ENCODE results near the gene PLRG1. TPM values are rescaled to one million over a fixed set of nuclear protein-coding genes. Genes with fewer than 3 reads are reported as not detected.
"Not testable (repeated sequence)": the region's sequence is repeated elsewhere in the genome, so short reads cannot be mapped to it uniquely, and the experiment has no call there.

Gene PLRG1
- total RNA-seq, result 60.6 TPM

DNA sequence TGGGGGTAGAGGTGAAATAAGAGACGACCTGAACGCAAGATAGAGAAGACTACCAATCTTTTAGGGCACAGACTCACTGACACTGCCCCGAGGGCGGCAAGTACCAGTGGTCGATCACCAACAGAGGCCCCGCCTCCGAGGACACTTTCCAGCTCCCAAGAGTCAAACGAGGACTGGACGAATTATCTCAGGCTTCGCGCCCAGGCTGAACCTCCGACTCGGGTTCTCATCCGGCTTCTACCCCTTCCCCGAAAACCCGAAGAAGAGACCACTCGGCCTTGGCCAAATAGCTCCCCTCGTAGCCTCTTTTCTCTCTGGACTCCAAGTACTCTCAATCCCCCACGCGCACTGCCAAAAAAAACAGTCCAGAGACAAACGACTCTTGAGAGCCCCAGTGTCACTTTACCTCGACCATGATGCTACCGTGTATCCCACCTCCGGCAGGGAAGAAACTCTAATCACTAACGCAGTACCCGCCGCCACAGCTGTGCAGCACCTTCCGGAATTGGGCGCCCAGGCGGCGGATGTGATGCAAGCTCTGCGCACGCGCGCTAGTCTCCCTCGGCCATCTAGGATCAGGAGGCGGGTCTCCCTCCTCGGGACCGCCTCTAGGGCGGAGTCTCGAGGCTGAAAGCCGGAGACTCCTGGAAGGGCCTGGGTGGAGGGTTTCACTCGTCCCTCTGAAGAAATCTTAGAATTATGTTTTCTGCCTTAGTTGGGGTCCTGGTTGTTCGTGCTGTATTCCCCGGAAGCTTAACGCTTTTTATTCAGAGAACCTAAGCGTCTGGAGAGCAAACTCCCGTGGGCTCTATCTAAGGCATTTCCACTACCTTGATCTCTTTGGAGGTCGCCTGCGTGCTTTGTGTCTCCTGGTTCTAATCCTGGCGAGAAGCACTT, at the start of gene PLRG1:
Gene PLRG1 (minus strand): TSS at position 507 of the 897 bp plus-strand sequence. CDS start 92 bp downstream, at position 415.
- H3K4me1 ChIP-seq (ENCODE audit: insufficient read depth, low read length), result peaks cover 15% of the 10 kb centered on the region
- H3K9me3 ChIP-seq (ENCODE audit: low read depth, low read length), result no peaks in the 10 kb centered on the region
- no peaks in the 10 kb centered on the region for H3K27me3 ChIP-seq (ENCODE audit: insufficient read depth, low read length)
- peak within 1 kb of the TSS; percentile 84 for H3K4me3 ChIP-seq (ENCODE audit: low read length)

DNA sequence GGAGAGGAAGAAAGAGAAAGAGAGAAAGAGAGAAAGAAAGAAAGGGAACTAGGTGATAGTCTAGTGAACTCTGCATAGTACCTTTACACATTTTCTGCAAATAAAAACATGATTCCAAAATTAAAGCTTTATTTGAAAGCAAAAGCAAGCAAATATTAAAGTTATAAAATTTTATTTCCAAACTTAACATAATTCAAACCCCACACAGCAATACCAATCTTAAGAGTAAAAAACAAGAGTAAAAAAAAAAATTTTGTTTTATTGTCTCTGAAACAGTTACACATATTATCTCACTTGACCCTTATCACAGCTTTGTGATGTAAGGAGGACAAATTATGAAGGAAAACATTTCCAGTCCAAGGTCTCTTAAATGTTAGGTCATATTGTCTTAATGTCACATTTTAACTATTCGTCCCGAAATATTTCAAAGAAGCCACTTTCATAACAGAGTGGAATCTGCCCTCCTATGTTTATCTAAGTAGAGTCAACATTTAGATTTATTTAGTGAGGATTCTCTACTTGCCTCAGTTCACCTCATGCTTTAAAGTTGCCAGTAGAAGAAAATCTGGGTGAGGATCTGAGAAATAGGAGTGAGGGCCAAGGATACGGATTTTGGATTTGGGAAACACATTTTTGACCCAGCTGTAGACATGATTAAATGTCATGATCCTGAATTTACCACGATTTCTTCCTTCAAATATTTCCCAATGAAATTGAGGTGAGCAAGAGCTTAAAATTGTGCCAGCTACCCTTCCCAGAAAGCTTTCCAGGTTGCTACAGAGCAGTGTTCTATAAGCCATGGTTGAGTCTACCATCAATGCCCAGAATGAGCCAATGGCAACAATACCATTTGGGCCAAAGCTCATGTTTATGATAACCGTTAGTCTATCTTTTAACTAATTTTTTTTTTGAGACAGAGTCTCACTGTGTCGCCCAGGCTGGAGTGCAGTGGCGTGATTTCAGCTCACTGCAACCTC, 47.9 kb upstream of the PLRG1 start:
- Histone ChIP-seq H3K27me3 (ENCODE audit: insufficient read depth, low read length) (peaks cover 11% of the 10 kb centered on the region), H3K4me1 (ENCODE audit: insufficient read depth, low read length) (no peaks in the 10 kb centered on the region), H3K4me3 (ENCODE audit: low read length) (no peak overlapping the region), H3K9me3 (ENCODE audit: low read depth, low read length) (no peaks in the 10 kb centered on the region)

DNA sequence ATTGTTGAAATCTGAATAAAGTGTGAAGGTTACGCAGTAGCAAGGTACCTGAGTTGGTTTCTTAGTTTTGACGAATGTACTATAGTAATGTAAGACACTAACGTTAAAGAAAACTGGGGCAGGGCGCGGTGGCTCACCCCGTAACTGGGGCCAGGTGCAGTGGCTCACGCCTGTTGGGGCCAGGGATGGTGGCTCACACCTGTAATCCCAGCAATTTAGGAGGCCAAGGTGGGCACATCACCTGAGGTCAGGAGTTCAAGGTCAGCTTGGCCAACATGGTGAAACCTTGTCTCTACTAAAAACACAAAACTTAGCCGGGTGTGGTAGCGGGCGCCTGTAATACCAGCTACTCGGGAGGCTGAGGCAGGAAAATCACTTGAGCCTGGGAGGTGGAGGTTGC, 47.1 kb upstream of the PLRG1 start:
- H3K9me3 ChIP-seq (ENCODE audit: low read depth, low read length); H3K4me3 ChIP-seq (ENCODE audit: low read length); H3K27me3 ChIP-seq (ENCODE audit: insufficient read depth, low read length); H3K4me1 ChIP-seq (ENCODE audit: insufficient read depth, low read length): not testable (repeated sequence)

DNA sequence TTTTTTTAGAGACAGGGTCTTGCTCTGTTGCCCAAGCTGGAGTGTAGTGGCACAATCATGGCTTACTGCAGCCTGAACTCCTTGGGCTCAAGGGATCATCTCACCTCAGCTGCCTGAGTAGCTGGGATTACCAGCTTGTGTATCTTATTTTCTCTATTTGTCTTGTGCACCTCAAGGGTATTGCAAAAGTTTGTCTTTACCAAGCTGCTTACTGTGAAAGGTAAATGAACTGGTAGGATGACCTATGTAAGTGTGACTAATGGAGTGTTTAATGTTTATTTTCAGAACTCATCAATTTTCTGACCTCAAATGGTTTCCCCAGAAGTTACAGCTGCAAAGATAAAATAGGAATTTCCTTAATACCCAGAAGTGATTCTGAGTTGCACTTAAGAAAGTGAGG, 45.6 kb upstream of the PLRG1 start:
- Histone ChIP-seq H3K9me3 (ENCODE audit: low read depth, low read length) (no peaks in the 10 kb centered on the region), H3K27me3 (ENCODE audit: insufficient read depth, low read length) (no peaks in the 10 kb centered on the region), H3K4me3 (ENCODE audit: low read length) (no peak overlapping the region), H3K4me1 (ENCODE audit: insufficient read depth, low read length) (no peaks in the 10 kb centered on the region)

DNA sequence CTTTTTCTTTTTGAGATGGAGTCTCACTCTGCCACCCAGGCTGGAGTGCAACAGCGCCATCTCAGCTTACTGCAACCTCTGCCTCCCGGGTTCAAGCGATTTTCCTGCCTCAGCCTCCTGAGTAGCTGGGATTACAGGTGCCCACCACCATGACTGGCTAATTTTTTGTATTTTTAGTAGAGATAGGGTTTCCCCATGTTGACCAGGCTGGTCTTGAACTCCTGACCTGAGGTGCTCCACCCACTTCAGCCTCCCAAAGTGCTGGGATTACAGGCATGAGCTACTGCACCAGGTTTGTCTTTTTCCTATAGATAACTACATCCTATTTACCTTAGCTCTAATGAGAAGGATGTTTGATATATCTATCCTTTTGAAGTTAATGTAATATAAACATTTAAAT, 44.1 kb upstream of the PLRG1 start:
- H3K9me3 ChIP-seq (ENCODE audit: low read depth, low read length); H3K4me3 ChIP-seq (ENCODE audit: low read length); H3K4me1 ChIP-seq (ENCODE audit: insufficient read depth, low read length); H3K27me3 ChIP-seq (ENCODE audit: insufficient read depth, low read length): not testable (repeated sequence)

DNA sequence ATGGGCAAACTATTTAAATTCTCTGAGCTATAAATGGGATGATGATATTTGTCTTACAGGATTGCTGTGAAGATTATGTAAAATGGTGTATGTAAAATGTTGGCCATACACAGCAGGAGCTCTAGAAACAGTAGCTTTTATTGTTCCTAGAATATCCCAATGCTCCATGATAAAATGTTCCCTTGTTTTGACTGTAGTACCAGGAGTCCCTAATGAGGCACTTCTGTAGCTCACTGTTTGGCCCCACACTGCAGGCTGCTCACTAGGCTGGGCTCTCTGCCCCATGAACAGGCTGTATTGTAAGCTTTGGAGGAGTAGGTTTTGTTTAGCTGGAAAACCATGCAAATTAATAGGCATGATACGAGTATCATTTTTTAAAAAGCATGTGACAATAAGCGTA, 43.7 kb upstream of the PLRG1 start:
- Histone ChIP-seq H3K27me3 (ENCODE audit: insufficient read depth, low read length) (no peaks in the 10 kb centered on the region), H3K4me3 (ENCODE audit: low read length) (no peak overlapping the region), H3K9me3 (ENCODE audit: low read depth, low read length) (no peaks in the 10 kb centered on the region), H3K4me1 (ENCODE audit: insufficient read depth, low read length) (no peaks in the 10 kb centered on the region)

DNA sequence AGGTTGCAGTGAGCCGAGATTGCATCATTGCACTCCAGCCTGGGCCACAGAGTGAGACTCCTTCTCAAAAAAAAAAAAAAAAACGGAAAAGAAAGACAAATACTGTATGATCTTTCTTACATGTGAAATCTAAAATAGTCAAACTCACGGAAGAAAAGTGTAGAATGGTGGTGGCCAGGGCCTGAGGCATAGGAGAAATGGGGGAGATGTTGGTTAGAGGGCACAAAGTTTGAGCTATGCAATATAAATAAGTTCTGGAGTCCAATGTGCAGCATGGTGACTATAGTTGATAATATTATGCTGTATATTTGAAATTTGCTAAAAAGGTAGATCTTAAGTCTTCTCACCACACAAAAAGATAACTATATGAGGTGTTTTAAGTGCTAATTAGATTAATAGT, 41.7 kb upstream of the PLRG1 start:
- H3K4me3 ChIP-seq (ENCODE audit: low read length), result no peak overlapping the region
- H3K4me1 ChIP-seq (ENCODE audit: insufficient read depth, low read length), result no peaks in the 10 kb centered on the region
- H3K9me3 ChIP-seq (ENCODE audit: low read depth, low read length), result no peaks in the 10 kb centered on the region
- H3K27me3 ChIP-seq (ENCODE audit: insufficient read depth, low read length), result no peaks in the 10 kb centered on the region

DNA sequence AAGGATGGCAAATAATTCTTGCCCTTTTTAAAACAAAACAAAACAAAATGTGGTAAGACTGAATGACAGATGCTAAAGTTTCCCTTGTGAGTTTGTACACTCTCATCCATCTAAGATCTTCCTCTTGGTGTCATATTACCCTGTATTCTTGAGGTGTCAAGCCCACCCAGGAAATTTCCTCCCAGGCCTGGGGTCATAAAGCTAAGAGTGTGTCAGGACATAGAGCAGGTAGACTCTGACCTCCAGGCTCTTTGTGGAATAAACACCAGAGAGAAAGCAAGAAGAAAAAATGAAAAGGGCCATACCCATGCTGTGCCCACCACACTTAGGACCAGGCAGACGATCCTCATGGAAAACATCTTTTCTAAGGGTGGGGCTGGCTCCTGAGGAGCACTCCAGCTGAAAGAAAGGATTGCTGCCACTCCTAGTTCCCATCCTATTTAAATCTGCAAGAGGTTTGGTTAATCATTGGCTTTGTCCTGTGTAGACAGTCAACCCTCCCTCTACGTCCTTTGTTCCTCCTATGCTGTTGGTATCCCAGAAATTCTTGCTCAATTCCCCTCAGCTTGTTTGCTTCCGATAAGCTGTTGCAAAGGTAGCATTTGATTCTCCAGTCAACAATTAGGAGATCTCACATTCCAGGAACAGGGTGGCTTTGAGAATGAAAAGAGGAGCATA, 40.3 kb upstream of the PLRG1 start, which contains the start of gene FGA:
Gene FGA (minus strand): TSS at position 414 of the 678 bp plus-strand sequence. CDS start 55 bp downstream, at position 359.
- no peaks in the 10 kb centered on the region for H3K27me3 ChIP-seq (ENCODE audit: insufficient read depth, low read length)
- H3K4me3 ChIP-seq (ENCODE audit: low read length), result no peak within 1 kb of the TSS
- no peaks in the 10 kb centered on the region for H3K4me1 ChIP-seq (ENCODE audit: insufficient read depth, low read length)
- no peaks in the 10 kb centered on the region for H3K9me3 ChIP-seq (ENCODE audit: low read depth, low read length)

DNA sequence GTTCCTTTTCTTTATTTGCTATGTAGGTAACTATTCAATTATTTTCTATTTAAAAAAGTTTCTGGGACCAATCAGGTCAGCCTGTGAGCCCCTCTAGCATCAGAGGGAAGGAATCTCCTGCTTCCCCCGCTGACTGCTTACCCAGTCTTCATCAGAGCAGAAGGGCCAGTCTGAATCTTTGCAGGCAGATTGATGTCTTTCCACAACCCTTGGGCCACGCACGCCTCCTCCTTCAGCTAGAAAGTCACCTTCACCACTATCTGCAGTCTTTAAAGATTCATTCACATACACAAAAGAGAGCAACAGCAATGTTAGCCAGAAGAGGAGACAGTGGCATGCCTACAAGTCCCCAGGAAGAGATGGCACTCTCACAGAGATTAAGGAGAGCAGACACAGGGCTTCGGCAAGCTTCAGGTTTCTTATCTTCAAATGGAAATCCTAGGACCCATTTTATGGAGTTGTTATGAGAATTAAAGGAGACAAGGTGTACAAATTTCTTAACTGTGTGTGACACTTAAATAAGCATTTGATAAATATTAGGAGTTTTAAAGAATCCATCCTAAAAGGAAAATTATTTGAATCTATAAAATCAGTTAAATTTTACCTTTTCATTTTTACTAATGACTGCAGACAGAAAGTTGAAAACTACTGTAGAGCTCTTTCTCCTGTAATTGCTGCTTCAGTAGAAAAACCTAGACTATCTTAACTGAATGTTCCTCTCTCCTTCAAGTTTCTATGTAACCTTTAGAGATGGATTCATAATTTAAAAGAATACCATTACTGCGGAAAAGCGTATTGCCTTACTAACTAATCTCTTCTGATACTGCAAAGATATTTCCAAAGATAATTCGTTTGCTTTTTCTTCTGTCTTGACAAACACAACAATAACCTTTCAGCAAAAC, 39.3 kb upstream of the PLRG1 start:
- Histone ChIP-seq H3K9me3 (ENCODE audit: low read depth, low read length) (no peaks in the 10 kb centered on the region), H3K4me3 (ENCODE audit: low read length) (no peak overlapping the region), H3K27me3 (ENCODE audit: insufficient read depth, low read length) (no peaks in the 10 kb centered on the region), H3K4me1 (ENCODE audit: insufficient read depth, low read length) (no peaks in the 10 kb centered on the region)

DNA sequence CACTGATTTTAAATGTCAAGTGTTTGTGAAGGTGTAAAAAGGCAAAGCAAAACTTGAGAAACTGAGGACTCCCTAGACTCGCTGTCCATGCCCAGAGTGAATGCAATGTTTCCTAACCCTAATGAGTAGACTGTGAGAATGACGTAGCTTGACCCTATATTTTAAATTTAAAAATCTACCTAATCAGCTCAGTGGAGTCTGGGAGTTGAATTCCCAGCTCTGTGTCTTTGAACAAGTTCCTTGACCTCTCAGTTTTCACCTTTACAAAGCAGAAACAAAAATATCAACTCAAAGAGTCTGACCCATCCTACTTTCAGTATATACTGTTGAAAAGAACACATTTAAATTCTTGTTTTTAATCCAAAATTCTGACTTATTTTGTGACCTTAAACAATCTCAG, 38.0 kb upstream of the PLRG1 start:
- H3K4me1 ChIP-seq (ENCODE audit: insufficient read depth, low read length), result no peaks in the 10 kb centered on the region
- no peaks in the 10 kb centered on the region for H3K9me3 ChIP-seq (ENCODE audit: low read depth, low read length)
- no peak overlapping the region for H3K4me3 ChIP-seq (ENCODE audit: low read length)
- H3K27me3 ChIP-seq (ENCODE audit: insufficient read depth, low read length), result no peaks in the 10 kb centered on the region

DNA sequence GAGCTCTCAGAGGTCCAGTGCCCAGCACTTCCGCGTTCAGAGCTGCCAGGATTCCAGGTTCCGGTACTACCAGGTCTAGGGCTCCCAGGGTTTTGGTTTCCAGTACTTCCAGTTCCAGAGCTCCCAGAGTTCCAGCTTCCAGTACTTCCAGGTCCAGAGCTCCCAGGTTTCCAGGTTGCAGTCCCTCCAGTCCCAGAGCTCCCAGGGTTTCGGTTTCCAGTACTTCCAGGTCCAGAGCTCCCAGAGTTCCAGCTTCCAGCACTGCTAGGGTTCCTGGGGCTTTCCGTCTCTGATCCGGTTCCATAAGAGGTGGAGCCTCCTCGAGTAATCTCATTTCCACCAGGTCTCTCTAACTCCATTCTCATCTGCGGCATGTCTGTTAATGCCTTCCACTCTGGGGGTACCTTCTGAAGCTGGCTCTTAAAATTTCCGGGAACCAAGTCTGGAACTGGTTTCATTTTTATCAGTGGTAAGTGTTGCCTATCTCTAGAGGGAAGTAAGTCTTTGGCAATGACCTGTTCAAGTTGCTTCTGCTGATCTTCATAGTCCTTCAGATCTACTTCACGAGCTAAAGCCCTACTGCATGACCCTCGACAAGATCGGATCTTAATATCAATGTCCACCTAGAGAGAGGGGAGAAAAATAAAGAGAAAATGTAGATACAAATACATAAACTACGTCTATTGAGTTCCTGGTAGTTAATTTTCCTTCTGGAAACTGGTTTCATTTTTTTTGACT, 36.3 kb upstream of the PLRG1 start:
- no peaks in the 10 kb centered on the region for H3K9me3 ChIP-seq (ENCODE audit: low read depth, low read length)
- H3K4me3 ChIP-seq (ENCODE audit: low read length), result no peak overlapping the region
- no peaks in the 10 kb centered on the region for H3K4me1 ChIP-seq (ENCODE audit: insufficient read depth, low read length)
- no peaks in the 10 kb centered on the region for H3K27me3 ChIP-seq (ENCODE audit: insufficient read depth, low read length)

DNA sequence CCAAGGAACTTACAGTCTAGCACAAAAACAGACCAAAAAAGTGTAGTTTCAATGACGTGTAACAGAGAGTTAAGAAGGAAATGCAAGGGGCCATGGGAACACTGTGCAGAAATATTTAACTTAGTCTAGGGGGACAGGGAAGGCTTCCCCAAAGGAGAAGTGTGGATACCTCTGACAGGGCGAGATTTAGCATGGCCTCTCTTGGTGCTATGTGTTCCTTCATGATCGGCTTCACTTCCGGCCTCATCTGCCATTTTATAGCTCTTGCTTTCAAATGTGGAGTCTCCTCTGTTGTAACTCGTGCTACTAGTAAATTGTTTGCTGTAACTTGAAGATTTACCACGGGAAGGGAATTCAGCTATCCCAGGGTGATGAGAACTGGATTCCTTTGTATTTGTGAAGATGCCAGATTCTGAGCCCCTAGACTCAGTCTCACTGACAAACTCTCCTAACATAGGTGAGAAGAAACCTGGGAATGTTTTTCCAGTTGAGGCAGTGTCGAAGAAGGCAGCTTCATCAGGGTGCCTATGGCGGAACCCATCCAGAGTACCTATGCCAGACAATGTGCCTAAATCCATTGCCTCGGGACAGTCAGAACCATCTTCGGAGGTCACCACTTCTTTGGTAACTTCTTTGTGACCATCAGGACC, 35.3 kb upstream of the PLRG1 start:
- Histone ChIP-seq H3K4me3 (ENCODE audit: low read length) (no peak overlapping the region), H3K27me3 (ENCODE audit: insufficient read depth, low read length) (no peaks in the 10 kb centered on the region), H3K4me1 (ENCODE audit: insufficient read depth, low read length) (no peaks in the 10 kb centered on the region), H3K9me3 (ENCODE audit: low read depth, low read length) (no peaks in the 10 kb centered on the region)

DNA sequence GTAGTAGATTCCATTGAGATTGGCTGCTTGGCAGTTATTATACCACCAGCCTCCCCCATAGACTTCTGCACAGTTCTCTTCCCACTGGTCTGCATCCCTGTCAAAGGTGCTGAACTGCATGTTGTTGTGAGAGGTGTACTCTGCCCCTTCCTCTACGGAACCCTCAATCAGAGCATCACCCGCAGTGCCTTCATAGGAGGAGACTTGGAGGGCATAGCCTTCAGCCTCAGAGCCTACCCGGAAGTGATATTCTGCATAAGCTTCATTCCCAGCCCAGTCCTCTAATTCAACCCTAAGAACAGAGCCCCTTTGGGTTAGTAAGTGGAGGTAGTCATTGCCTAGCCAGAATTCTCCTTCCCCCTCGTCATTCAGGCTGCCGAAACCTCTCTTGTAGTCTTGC, 34.1 kb upstream of the PLRG1 start:
- Histone ChIP-seq H3K4me3 (ENCODE audit: low read length) (no peak overlapping the region), H3K9me3 (ENCODE audit: low read depth, low read length) (no peaks in the 10 kb centered on the region), H3K27me3 (ENCODE audit: insufficient read depth, low read length) (peaks cover 4% of the 10 kb centered on the region), H3K4me1 (ENCODE audit: insufficient read depth, low read length) (no peaks in the 10 kb centered on the region)

Data from mononuclear cell (primary cell).